Stimulated activated CD4-positive, alpha-beta T cell treated with anti-CD3 and anti-CD28 coated beads, Interleukin-15, amount 100 ng/mL, for 24 hours (primary cell): ENCODE results near the gene SHMT2.
A peak's percentile ranks its signal among the peaks of the same experiment; 100 is the strongest.

Experiments
- DNase-seq: peaks from one replicate; pipeline ENCODE4 v3.0.0-alpha.2; 2020

SHMT2 gene

GRCh38 chr12:57216014-57216911, 13.2 kb upstream of the SHMT2 start, which contains the start of gene NXPH4:
Gene NXPH4 (plus strand): TSS chr12:57216794. CDS start chr12:57216970, 176 bp downstream.
- peak; percentile 76 for DNase-seq

GRCh38 chr12:57216921-57217879, 12.3 kb upstream of the SHMT2 start:
- DNase-seq: peak; percentile 39

- DNase-seq: no peak
These were observed 11.3 kb upstream of the SHMT2 start for GRCh38 chr12:57218030-57218853.

GRCh38 chr12:57219205-57219992, 10.1 kb upstream of the SHMT2 start:
- no peak for DNase-seq

GRCh38 chr12:57219993-57220754, 9.3 kb upstream of the SHMT2 start:
- DNase-seq: no peak

- DNase-seq: no peak
These were observed 8.7 kb upstream of the SHMT2 start for GRCh38 chr12:57220770-57221168.

- peak; percentile 28 for DNase-seq
These were observed 8.2 kb upstream of the SHMT2 start for GRCh38 chr12:57221169-57221917.

- DNase-seq: no peak
These were observed 7.0 kb upstream of the SHMT2 start for GRCh38 chr12:57222286-57223190.

GRCh38 chr12:57223191-57224165, 6.0 kb upstream of the SHMT2 start:
- no peak for DNase-seq

GRCh38 chr12:57224278-57224972, 5.1 kb upstream of the SHMT2 start:
- no peak for DNase-seq

- peak; percentile 79 for DNase-seq
These were observed 4.4 kb upstream of the SHMT2 start for GRCh38 chr12:57224973-57225679.

- no peak for DNase-seq
These were observed 3.8 kb upstream of the SHMT2 start for GRCh38 chr12:57225680-57226210.

- DNase-seq: no peak
These were observed 2.8 kb upstream of the SHMT2 start for GRCh38 chr12:57226588-57227314.

GRCh38 chr12:57227315-57228115, 2.0 kb upstream of the SHMT2 start:
- no peak for DNase-seq
